SU-DHL-6 (cell line): Measurements from ENCODE around the gene BPIFB6.

Source experiments
- H2AFZ ChIP-seq: fragments of 200-600 bp; sonication (generic); 2 replicates; pipeline ENCODE4 v1.6.1; 2014; ENCODE audit warnings: low read depth, mild to moderate bottlenecking, moderate library complexity, mixed read lengths, antibody characterized with exemption, low read length; ENCODE audit not compliant: severe bottlenecking
- H3F3A ChIP-seq: fragments of 200-600 bp; shearing (Covaris generic); 2 replicates; pipeline ENCODE4 v1.6.0; 2016; ENCODE audit warnings: antibody characterized with exemption, mild to moderate bottlenecking; ENCODE audit not compliant: insufficient read depth
- H3K27ac ChIP-seq: fragments of 200-600 bp; sonication (generic); 2 replicates; pipeline ENCODE4 v1.5.1; 2016; ENCODE audit warnings: low read depth, mild to moderate bottlenecking, low read length, moderate library complexity, mixed read lengths
- H3K27me3 ChIP-seq: fragments of 200-600 bp; sonication (generic), shearing (Covaris generic); 2 replicates; pipeline ENCODE4 v1.6.0; 2014; ENCODE audit warnings: mild to moderate bottlenecking, low read length
- H3K36me3 ChIP-seq: fragments of 200-600 bp; sonication (generic); 2 replicates; pipeline ENCODE4 v1.6.1; 2014; ENCODE audit warnings: mild to moderate bottlenecking, low read length, mixed read lengths
- H3K4me2 ChIP-seq: fragments of 300-600, 200-600 bp; shearing (Covaris generic), sonication (generic); 2 replicates; pipeline ENCODE4 v1.6.0; 2014; ENCODE audit warnings: low read length, low read depth, mild to moderate bottlenecking; ENCODE audit not compliant: poor library complexity, severe bottlenecking
- H3K4me3 ChIP-seq: fragments of 200-600 bp; sonication (generic); 2 replicates; pipeline ENCODE4 v1.5.1; 2014; ENCODE audit warnings: antibody characterized with exemption, low read length, mild to moderate bottlenecking, mixed read lengths; ENCODE audit not compliant: insufficient read depth, poor library complexity, severe bottlenecking
- H3K79me2 ChIP-seq: fragments of 200-600 bp; sonication (generic); 2 replicates; pipeline ENCODE4 v1.6.1; 2014; ENCODE audit warnings: mild to moderate bottlenecking, low read length, moderate library complexity; ENCODE audit not compliant: insufficient read depth
- H3K9ac ChIP-seq: fragments of 200-600 bp; sonication (generic); 2 replicates; pipeline ENCODE4 v1.7.0; 2014; ENCODE audit warnings: mild to moderate bottlenecking, low read length
- H3K9me2 ChIP-seq: fragments of 200-600 bp; sonication (generic); replicated peaks from 2 replicates; pipeline ENCODE4 v1.6.1; 2014; ENCODE audit warnings: low read length; ENCODE audit not compliant: insufficient read depth
- H3K9me3 ChIP-seq: fragments of 200-600 bp; sonication (generic); 2 replicates; pipeline ENCODE4 v1.6.1; 2014; ENCODE audit warnings: low read length, mixed read lengths; ENCODE audit not compliant: insufficient read depth
- H4K20me1 ChIP-seq: fragments of 200-600 bp; sonication (generic); 2 replicates; pipeline ENCODE4 v1.6.1; 2014; ENCODE audit warnings: low read depth, mild to moderate bottlenecking, antibody characterized with exemption, low read length, moderate library complexity, mixed read lengths
- CTCF ChIP-seq: fragments of 200-600 bp; sonication (generic); IDR thresholded peaks from one replicate; pipeline ENCODE4 v1.5.1; 2017; ENCODE audit warnings: antibody characterized with exemption, mild to moderate bottlenecking, low read length, moderate library complexity; ENCODE audit not compliant: insufficient read depth, poor library complexity, severe bottlenecking
- EZH2phosphoT487 ChIP-seq: fragments of 200-600 bp; sonication (generic), shearing (Covaris generic); conservative IDR thresholded peaks from 2 replicates; pipeline ENCODE4 v1.6.1; 2018; ENCODE audit warnings: mild to moderate bottlenecking, antibody characterized with exemption, low read length, moderate library complexity, mixed read lengths

BPIFB6 gene

DNA sequence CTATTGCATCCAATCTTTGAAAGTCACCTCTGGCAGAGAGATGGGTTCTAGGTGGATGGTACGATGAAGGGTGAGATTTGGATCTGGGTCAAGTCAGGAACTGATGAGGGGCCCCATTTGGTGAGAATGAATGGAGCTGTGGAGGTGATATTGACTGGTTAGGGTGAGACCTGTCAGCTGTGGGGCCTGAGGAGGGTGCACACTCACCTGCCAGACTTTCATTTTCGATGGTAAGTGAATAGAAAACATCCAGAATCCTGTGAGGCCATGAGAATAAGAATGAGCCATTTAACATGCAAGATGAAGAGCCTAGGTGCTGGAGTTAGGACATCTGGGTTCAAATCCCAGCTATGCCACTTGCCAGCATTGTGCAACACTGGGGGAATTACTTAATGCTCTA lies 34.0 kb upstream of the BPIFB6 start:
- Histone ChIP-seq H3K9me2 (no peaks in the 10 kb centered on the region), H2AFZ (no peak overlapping the region), H3K27ac (no peak overlapping the region), H3K4me3 (no peak overlapping the region), H4K20me1 (no peaks in the 10 kb centered on the region), H3K27me3 (peaks cover 4% of the 10 kb centered on the region; the same call in 1 of the 2 replicates), H3K9ac (no peak overlapping the region), H3K9me3 (peaks cover 10% of the 10 kb centered on the region), H3K36me3 (no peaks in the 10 kb centered on the region), H3K79me2 (no peaks in the 10 kb centered on the region), H3K4me2 (no peak overlapping the region), H3F3A (no peaks in the 10 kb centered on the region)
- no peak for TF ChIP-seq EZH2phosphoT487
- TF ChIP-seq CTCF = no peak

DNA sequence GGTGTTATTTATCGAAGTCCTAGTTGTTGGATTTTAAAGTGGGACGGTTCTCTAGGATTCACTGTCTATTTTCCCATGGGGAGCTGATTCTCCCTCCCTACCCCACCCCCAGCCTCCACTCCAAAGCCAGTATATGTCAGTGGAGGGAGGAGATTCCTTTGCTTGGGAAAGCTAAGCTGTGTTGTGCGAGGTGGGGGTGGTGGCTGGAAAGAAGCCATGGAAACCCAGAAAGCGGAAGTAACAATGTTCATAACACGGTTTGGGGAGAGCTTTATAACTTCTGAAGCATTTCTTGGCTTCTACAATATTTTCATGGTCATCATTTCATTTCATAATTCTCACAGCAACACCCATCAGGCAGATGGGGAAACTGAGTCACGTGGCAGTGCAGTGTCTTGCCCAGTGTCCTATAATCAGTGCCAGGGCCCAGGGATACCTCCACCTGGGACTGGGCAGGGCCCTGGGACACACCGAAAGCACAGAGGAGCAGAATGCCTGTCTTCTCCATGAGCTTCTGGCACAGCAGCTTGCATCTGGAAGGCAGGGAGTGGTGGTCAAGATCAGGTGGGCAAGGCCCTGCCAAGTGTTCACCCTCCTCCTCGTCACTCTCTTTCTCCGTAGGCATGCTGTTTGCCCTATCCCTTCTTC lies 31.7 kb upstream of the BPIFB6 start:
- Histone ChIP-seq H3K79me2 (no peaks in the 10 kb centered on the region), H3K9me2 (no peaks in the 10 kb centered on the region), H3K27ac (no peak overlapping the region), H3K9ac (no peak overlapping the region), H4K20me1 (no peaks in the 10 kb centered on the region), H3K36me3 (no peaks in the 10 kb centered on the region), H3K9me3 (peaks cover 10% of the 10 kb centered on the region), H3K4me3 (no peak overlapping the region), H2AFZ (no peak overlapping the region), H3F3A (no peaks in the 10 kb centered on the region), H3K27me3 (peaks cover 4% of the 10 kb centered on the region; the same call in 1 of the 2 replicates), H3K4me2 (no peak overlapping the region)
- no peak for TF ChIP-seq EZH2phosphoT487
- TF ChIP-seq CTCF = no peak

GRCh38 chr20:33000802-33001466 lies 30.5 kb upstream of the BPIFB6 start:
- no peaks in the 10 kb centered on the region for H3K9me3 ChIP-seq

More at GRCh38 chr20:33000802-33001466, 30.5 kb upstream of the BPIFB6 start:
- Histone ChIP-seq H3K36me3 (no peaks in the 10 kb centered on the region), H4K20me1 (no peaks in the 10 kb centered on the region), H3K9me2 (no peaks in the 10 kb centered on the region), H3K4me3 (no peak overlapping the region), H2AFZ (no peak overlapping the region), H3K27ac (no peak overlapping the region), H3K27me3 (no peaks in the 10 kb centered on the region), H3K4me2 (no peak overlapping the region), H3F3A (no peaks in the 10 kb centered on the region), H3K9ac (no peak overlapping the region), H3K79me2 (no peaks in the 10 kb centered on the region)
- TF ChIP-seq EZH2phosphoT487 (no peak), CTCF (no peak)
